H1 (cell line): ENCODE data around the gene MKLN1. TPM values are rescaled to one million over a fixed set of nuclear protein-coding genes. Genes with fewer than 3 reads are reported as not detected.

Experiments used
- CTCF ChIA-PET: fragments of 300-600 bp; sonication (Branson Sonifier 250); formaldehyde crosslinking; loops from one replicate; lab custom pipeline; 2021; ENCODE audit not compliant: partially characterized antibody; lab: Charles Lee
- POLR2A ChIA-PET: fragments of 300-600 bp; sonication (Branson Sonifier 250); formaldehyde crosslinking; loops from one replicate; lab custom pipeline; 2021; ENCODE audit warnings: inconsistent platforms; ENCODE audit not compliant: partially characterized antibody; lab: Charles Lee
- DNase-seq, 2 experiments: peaks; one replicate each; pipeline versions ENCODE4 v3.0.0 to v3.0.0-alpha.2; 2010 to 2022; ENCODE audit warnings: low spot score in 2 of 2, low read depth in 1 of 2, mixed read lengths in 1 of 2
- FAIRE-seq: peaks from 2 replicates; lab custom pipeline; 2011; peaks lifted over from hg19 to GRCh38; lab: Jason Lieb, UNC
- H2AFZ ChIP-seq: 2 replicates; pipeline ENCODE4 v1.8.1; 2012; ENCODE audit warnings: low read length, inconsistent platforms
- H2AK5ac ChIP-seq: 2 replicates; pipeline ENCODE4 v1.6.1; 2013; ENCODE audit warnings: low read depth, low read length
- H2BK120ac ChIP-seq: replicated peaks from 2 replicates; pipeline ENCODE3; 2013; ENCODE audit warnings: low read depth, low read length, inconsistent platforms
- H2BK12ac ChIP-seq: 2 replicates; pipeline ENCODE4 v1.6.1; 2013; ENCODE audit warnings: low read depth, low read length
- H2BK15ac ChIP-seq: 2 replicates; pipeline ENCODE4 v1.6.1; 2013; ENCODE audit warnings: low read length
- H2BK20ac ChIP-seq: 2 replicates; pipeline ENCODE4 v1.6.1; 2013; ENCODE audit warnings: low read length
- H2BK5ac ChIP-seq: 2 replicates; pipeline ENCODE4 v1.6.1; 2013; ENCODE audit warnings: low read depth, low read length
- H3K14ac ChIP-seq: 2 replicates; pipeline ENCODE4 v1.6.1; 2013; ENCODE audit warnings: inconsistent platforms; ENCODE audit not compliant: insufficient read length
- H3K18ac ChIP-seq: 2 replicates; pipeline ENCODE4 v1.6.1; 2013; ENCODE audit warnings: low read length; ENCODE audit errors: extremely low read depth
- H3K23ac ChIP-seq: 2 replicates; pipeline ENCODE4 v1.6.1; 2013; ENCODE audit warnings: inconsistent platforms; ENCODE audit not compliant: insufficient read length
- H3K23me2 ChIP-seq: 2 replicates; pipeline ENCODE4 v1.6.1; 2013; ENCODE audit warnings: low read depth, low read length
- H3K27ac ChIP-seq: 2 replicates; pipeline ENCODE4 v1.6.1; 2011; ENCODE audit warnings: low read depth, low read length, inconsistent platforms
- H3K27me3 ChIP-seq, 4 experiments: replicated peaks in 1 of 4; 1 replicate in 1 of 4; 2 replicates in 3 of 4; pipeline versions ENCODE4 v1.6.1 to v1.8.1; 2011 to 2013; ENCODE audit warnings: low read length in 3 of 4, mild to moderate bottlenecking in 3 of 4, inconsistent platforms in 2 of 4, mixed read lengths in 2 of 4, moderate library complexity in 1 of 4; ENCODE audit not compliant: control insufficient read depth in 3 of 4, insufficient read depth in 3 of 4; ENCODE audit errors: extremely low read depth in 1 of 4
- H3K36me3 ChIP-seq, 4 experiments: 2 replicates each; pipeline versions ENCODE4 v1.6.1 to v1.8.1; 2011 to 2013; ENCODE audit warnings: mild to moderate bottlenecking in 4 of 4, low read length in 3 of 4, moderate library complexity in 2 of 4, control low read depth in 1 of 4, inconsistent platforms in 1 of 4; ENCODE audit not compliant: insufficient read depth in 4 of 4, control insufficient read depth in 2 of 4
- H3K4ac ChIP-seq: replicated peaks from 2 replicates; pipeline ENCODE3; 2013; ENCODE audit warnings: low read length, low read depth, mixed read lengths, inconsistent platforms; ENCODE audit not compliant: insufficient read length
- H3K4me1 ChIP-seq, 4 experiments: replicated peaks in 1 of 4; 1 replicate in 1 of 4; 2 replicates in 3 of 4; pipeline versions ENCODE4 v1.6.1 to v1.8.1; 2011 to 2013; ENCODE audit warnings: low read length in 3 of 4, inconsistent platforms in 2 of 4, mixed read lengths in 1 of 4; ENCODE audit not compliant: insufficient read depth in 4 of 4, control insufficient read depth in 3 of 4
- H3K4me2 ChIP-seq, 2 experiments: 2 replicates each; pipeline versions ENCODE4 v1.6.1 to v1.8.1; 2011 to 2013; ENCODE audit warnings: low read depth in 2 of 2, low read length in 2 of 2, control low read depth in 1 of 2, inconsistent platforms in 1 of 2, mild to moderate bottlenecking in 1 of 2; ENCODE audit not compliant: insufficient read depth in 1 of 2
- H3K4me3 ChIP-seq, 4 experiments: fragments of 200-600, 300-600 bp in 1 of 4; sonication (generic), shearing (Covaris generic), sonication (Bioruptor Twin) in 1 of 4; 2 replicates each; pipeline versions ENCODE4 v1.5.1 to v1.8.1; 2011 to 2016; ENCODE audit warnings: low read length in 4 of 4, low read depth in 3 of 4, control low read depth in 2 of 4, inconsistent platforms in 2 of 4, mild to moderate bottlenecking in 2 of 4, mixed read lengths in 1 of 4, moderate library complexity in 1 of 4; ENCODE audit not compliant: insufficient read depth in 2 of 4; ENCODE audit errors: extremely low read depth in 1 of 4
- H3K56ac ChIP-seq: replicated peaks from 2 replicates; pipeline ENCODE3; 2013; ENCODE audit warnings: low read depth, mild to moderate bottlenecking, mixed read lengths, low read length, inconsistent platforms; ENCODE audit not compliant: insufficient read length
- H3K79me1 ChIP-seq: 2 replicates; pipeline ENCODE4 v1.6.1; 2013; ENCODE audit warnings: low read depth, low read length, control low read depth
- H3K79me2 ChIP-seq, 2 experiments: 2 replicates each; pipeline versions ENCODE4 v1.6.1 to v1.8.1; 2012 to 2013; ENCODE audit warnings: low read length in 2 of 2, mild to moderate bottlenecking in 2 of 2, inconsistent platforms in 1 of 2; ENCODE audit not compliant: insufficient read depth in 2 of 2, control insufficient read depth in 1 of 2
- H3K9ac ChIP-seq, 4 experiments: replicated peaks in 1 of 4; 1 replicate in 1 of 4; 2 replicates in 3 of 4; pipeline versions ENCODE4 v1.6.1 to v1.8.1; 2011 to 2013; ENCODE audit warnings: low read depth in 3 of 4, low read length in 3 of 4, control low read depth in 2 of 4, mild to moderate bottlenecking in 2 of 4, moderate library complexity in 2 of 4, inconsistent platforms in 1 of 4; ENCODE audit errors: extremely low read depth in 1 of 4
- H3K9me3 ChIP-seq, 2 experiments: 2 replicates each; pipeline versions ENCODE4 v1.6.1 to v1.8.1; 2012 to 2013; ENCODE audit warnings: mild to moderate bottlenecking in 2 of 2, moderate library complexity in 2 of 2, control low read depth in 1 of 2, inconsistent platforms in 1 of 2, low read depth in 1 of 2, low read length in 1 of 2, mixed read lengths in 1 of 2; ENCODE audit not compliant: insufficient read depth in 2 of 2
- H4K20me1 ChIP-seq, 2 experiments: replicated peaks in 1 of 2; 2 replicates each; pipeline versions ENCODE3 to v1.8.1; 2011 to 2013; ENCODE audit warnings: inconsistent platforms in 2 of 2, low read length in 2 of 2, mild to moderate bottlenecking in 1 of 2; ENCODE audit not compliant: insufficient read depth in 2 of 2, control insufficient read depth in 1 of 2
- H4K5ac ChIP-seq: 2 replicates; pipeline ENCODE4 v1.6.1; 2013; ENCODE audit warnings: low read length, low read depth, mixed read lengths, inconsistent platforms; ENCODE audit not compliant: insufficient read length
- H4K8ac ChIP-seq: 2 replicates; pipeline ENCODE4 v1.8.0; 2013; ENCODE audit warnings: mild to moderate bottlenecking, moderate library complexity, low read length, inconsistent platforms; ENCODE audit not compliant: insufficient read depth; ENCODE audit errors: extremely low read depth
- H4K91ac ChIP-seq: replicated peaks from 2 replicates; pipeline ENCODE3; 2013; ENCODE audit warnings: low read length, mixed read lengths, inconsistent platforms; ENCODE audit not compliant: insufficient read length
- ATF3 ChIP-seq: IDR thresholded peaks from 2 replicates; pipeline ENCODE4 v1.6.1; 2011; ENCODE audit warnings: low read depth, mild to moderate bottlenecking, low read length; ENCODE audit not compliant: insufficient read depth
- BACH1 ChIP-seq: IDR thresholded peaks from 2 replicates; pipeline ENCODE4 v1.6.1; 2012; ENCODE audit warnings: low read length, improper control_type of control experiment
- MAX ChIP-seq: IDR thresholded peaks from 2 replicates; pipeline ENCODE4 v1.6.1; 2012; ENCODE audit warnings: inconsistent platforms
- NANOG ChIP-seq: IDR thresholded peaks from 2 replicates; pipeline ENCODE4 v1.6.1; 2011; ENCODE audit warnings: low read length, low read depth, mild to moderate bottlenecking, inconsistent platforms; ENCODE audit not compliant: insufficient read depth, poor library complexity, severe bottlenecking
- PHF8 ChIP-seq: fragments of 200-600 bp; sonication (generic); conservative IDR thresholded peaks from 2 replicates; pipeline ENCODE4 v1.7.1; 2012; ENCODE audit warnings: low read depth, mild to moderate bottlenecking, inconsistent platforms, low read length, moderate library complexity
- POLR2A ChIP-seq, 2 experiments: IDR thresholded peaks; 1 replicate in 1 of 2; 2 replicates in 1 of 2; pipeline ENCODE4 v1.6.1; 2011; ENCODE audit warnings: low read depth in 2 of 2, low read length in 2 of 2, mild to moderate bottlenecking in 2 of 2; ENCODE audit errors: control extremely low read depth in 1 of 2
- RNF2 ChIP-seq: fragments of 200-900, 300-1000 bp; sonication (generic); IDR thresholded peaks from 2 replicates; pipeline ENCODE4 v1.7.1; 2016; ENCODE audit warnings: borderline replicate concordance, low read depth, mild to moderate bottlenecking, antibody characterized with exemption, low read length; ENCODE audit not compliant: poor library complexity, severe bottlenecking; ENCODE audit errors: missing control alignments
- SIN3A ChIP-seq, 2 experiments: IDR thresholded peaks in 1 of 2; conservative IDR thresholded peaks in 1 of 2; 2 replicates each; pipeline ENCODE4 v1.6.1; 2011 to 2012; ENCODE audit warnings: low read length in 2 of 2, improper control_type of control experiment in 1 of 2, low read depth in 1 of 2, mild to moderate bottlenecking in 1 of 2
- TAF7 ChIP-seq: optimal IDR thresholded peaks from 2 replicates; pipeline ENCODE3; 2011; ENCODE audit warnings: low read depth, mild to moderate bottlenecking, inconsistent platforms, low read length, moderate library complexity, borderline replicate concordance
- WGBS, 2 experiments: shearing (Covaris generic) in 1 of 2; methylation state at CpG; one replicate each; pipeline versions ENCODE4 v1.1.6 to v1.1.7; 2013 to 2015; ENCODE audit warnings: low lambda C conversion rate in 2 of 2, mixed read lengths in 2 of 2, inconsistent platforms in 1 of 2, low coverage in 1 of 2, missing lambda C conversion rate in 1 of 2; ENCODE audit not compliant: insufficient replicate concordance in 2 of 2, insufficient coverage in 1 of 2, insufficient read length in 1 of 2; ENCODE audit errors: extremely low coverage in 1 of 2, missing lambda C conversion rate in 1 of 2; 5-methylcytosine and 5-hydroxymethylcytosine counted together
- polyA plus RNA-seq, 7 experiments: library from polyadenylated mRNA; depleted of rRNA in 3 of 7; stranded (reverse) in 5 of 7; unstranded in 2 of 7; fragments of >200 nt in 5 of 7; fragments of 200-250 nt in 2 of 7; gene quantifications; 1 replicate in 5 of 7; 2 replicates in 1 of 7; 4 replicates in 1 of 7; pipeline versions ENCODE4 v1.2.1 to v1.2.3, GENCODE V29; 2011 to 2013; ENCODE audit warnings: missing spikeins in 2 of 7, mixed read lengths in 2 of 7
- total RNA-seq: library from RNA; stranded (reverse); fragmentation: NEBNext Ultra II Directional; extraction: Animal tissue kit (Norgen Biotek cat#: 25700); gene quantifications from 2 replicates; pipeline ENCODE4 v1.2.1, GENCODE V29; 2021
- TF ChIP-seq, protein P1 (sequence below): IDR thresholded peaks from 2 replicates; pipeline ENCODE4 v1.6.1; 2012; ENCODE audit warnings: low read length, inconsistent platforms

Gene MKLN1
- total and polyA plus RNA-seq, 2 of the 8 experiments (the other 6 are each of a cell fraction or from before 2014, with no cell fraction given): 22.3 to 50.9 TPM

DNA sequence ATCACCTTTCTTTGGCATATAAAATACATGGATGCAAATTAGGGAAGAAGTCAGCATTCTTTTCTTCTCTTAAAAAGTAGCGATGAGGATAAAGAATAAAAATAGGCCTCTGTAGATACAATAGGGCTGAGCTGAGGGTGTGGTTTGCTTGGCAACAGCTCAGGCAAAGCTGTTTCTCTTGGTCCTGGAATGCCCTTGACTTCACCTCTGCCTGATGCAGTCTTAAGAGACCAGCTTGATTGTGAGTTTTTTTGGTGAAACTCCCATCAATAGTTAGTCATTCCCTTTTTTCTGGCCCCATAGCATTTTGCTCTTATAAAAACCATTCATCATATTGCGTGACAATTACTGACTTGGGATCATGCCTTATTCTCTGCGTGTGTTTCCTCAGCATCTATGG, 42.1 kb upstream of the MKLN1 start:
- no peak for DNase-seq
- H2BK15ac ChIP-seq: no peak overlapping the region
- H3K27me3 ChIP-seq: no peaks in the 10 kb centered on the region
- no peak overlapping the region for H3K18ac ChIP-seq
- H2BK20ac ChIP-seq: no peak overlapping the region
- no peak overlapping the region for H2BK120ac ChIP-seq
- H2AFZ ChIP-seq: no peak overlapping the region
- no peak overlapping the region for H3K9ac ChIP-seq
- WGBS, 2 experiments: 96% methylated on average over 3 of the region's 3 CpGs; no CpG with 5 or more reads in 1 of the 2 experiments
- peaks cover 0 to 5% (median 3%) of the 10 kb centered on the region in 4 experiments; a peak in 3 of 7 replicates for H3K4me1 ChIP-seq
- CTCF ChIA-PET: interaction anchor here (0.6 to 1.3 kb wide), 4 partner anchors 9 to 1367 kb away, joined by 3 to 4 read pairs (median 3); no protein-coding TSS in a partner anchor
- no peak overlapping the region for H3K23ac ChIP-seq
- POLR2A ChIA-PET: interaction anchor here (0.6 to 1.2 kb wide), 3 partner anchors 9 to 175 kb away, joined by 3 read pairs; no protein-coding TSS in a partner anchor
- no peak overlapping the region for H4K5ac ChIP-seq
- H3K4me3 ChIP-seq: no peak overlapping the region
- H3K79me2 ChIP-seq: no peaks in the 10 kb centered on the region
- no peak overlapping the region for H3K4me2 ChIP-seq
- H3K56ac ChIP-seq: no peak overlapping the region
- no peak overlapping the region for H4K91ac ChIP-seq
- no peaks in the 10 kb centered on the region for H3K36me3 ChIP-seq
- no peaks in the 10 kb centered on the region for H3K23me2 ChIP-seq
- no peak for FAIRE-seq
- H4K8ac ChIP-seq: no peak overlapping the region
- no peak overlapping the region for H2BK12ac ChIP-seq
- no peaks in the 10 kb centered on the region for H3K9me3 ChIP-seq
- H4K20me1 ChIP-seq: no peaks in the 10 kb centered on the region
- H3K27ac ChIP-seq: no peak overlapping the region
- no peak overlapping the region for H3K4ac ChIP-seq
- H3K79me1 ChIP-seq: no peaks in the 10 kb centered on the region
- no peak overlapping the region for H3K14ac ChIP-seq
- H2AK5ac ChIP-seq: no peak overlapping the region
- H2BK5ac ChIP-seq: no peak overlapping the region
- TF ChIP-seq MAX: no peak
- no peak for TF ChIP-seq RNF2
- TF ChIP-seq BACH1: no peak
- TF ChIP-seq SIN3A (conservative IDR thresholded peaks at IDR 0.05 in 1 of 2, IDR thresholded peaks at IDR 0.05 in 1 of 2; ENCODE audit: low read depth in 1 of 2, low read length in 2 of 2): no peak
- TF ChIP-seq ATF3: no peak
- TF ChIP-seq POLR2A (IDR thresholded peaks at IDR 0.05; ENCODE audit: control extremely low read depth in 1 of 2, low read depth in 2 of 2, low read length in 2 of 2): no peak
- TF ChIP-seq, protein P1, sequence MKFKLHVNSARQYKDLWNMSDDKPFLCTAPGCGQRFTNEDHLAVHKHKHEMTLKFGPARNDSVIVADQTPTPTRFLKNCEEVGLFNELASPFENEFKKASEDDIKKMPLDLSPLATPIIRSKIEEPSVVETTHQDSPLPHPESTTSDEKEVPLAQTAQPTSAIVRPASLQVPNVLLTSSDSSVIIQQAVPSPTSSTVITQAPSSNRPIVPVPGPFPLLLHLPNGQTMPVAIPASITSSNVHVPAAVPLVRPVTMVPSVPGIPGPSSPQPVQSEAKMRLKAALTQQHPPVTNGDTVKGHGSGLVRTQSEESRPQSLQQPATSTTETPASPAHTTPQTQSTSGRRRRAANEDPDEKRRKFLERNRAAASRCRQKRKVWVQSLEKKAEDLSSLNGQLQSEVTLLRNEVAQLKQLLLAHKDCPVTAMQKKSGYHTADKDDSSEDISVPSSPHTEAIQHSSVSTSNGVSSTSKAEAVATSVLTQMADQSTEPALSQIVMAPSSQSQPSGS: no peak
- no peak for TF ChIP-seq NANOG
- TF ChIP-seq TAF7: no peak
- no peak for TF ChIP-seq PHF8
